GM19468 (cell line): ENCODE measurements around the gene R3HDM4.

ENCODE experiments used
- ATAC-seq: cut with Tn5 transposase; IDR thresholded peaks from one replicate; pipeline ENCODE4 v1.9.1; 2021; ENCODE audit warnings: mild to moderate bottlenecking, moderate library complexity, moderate number of reproducible peaks; ENCODE audit not compliant: unreplicated experiment; ENCODE audit errors: extremely low read depth

Gene R3HDM4

DNA sequence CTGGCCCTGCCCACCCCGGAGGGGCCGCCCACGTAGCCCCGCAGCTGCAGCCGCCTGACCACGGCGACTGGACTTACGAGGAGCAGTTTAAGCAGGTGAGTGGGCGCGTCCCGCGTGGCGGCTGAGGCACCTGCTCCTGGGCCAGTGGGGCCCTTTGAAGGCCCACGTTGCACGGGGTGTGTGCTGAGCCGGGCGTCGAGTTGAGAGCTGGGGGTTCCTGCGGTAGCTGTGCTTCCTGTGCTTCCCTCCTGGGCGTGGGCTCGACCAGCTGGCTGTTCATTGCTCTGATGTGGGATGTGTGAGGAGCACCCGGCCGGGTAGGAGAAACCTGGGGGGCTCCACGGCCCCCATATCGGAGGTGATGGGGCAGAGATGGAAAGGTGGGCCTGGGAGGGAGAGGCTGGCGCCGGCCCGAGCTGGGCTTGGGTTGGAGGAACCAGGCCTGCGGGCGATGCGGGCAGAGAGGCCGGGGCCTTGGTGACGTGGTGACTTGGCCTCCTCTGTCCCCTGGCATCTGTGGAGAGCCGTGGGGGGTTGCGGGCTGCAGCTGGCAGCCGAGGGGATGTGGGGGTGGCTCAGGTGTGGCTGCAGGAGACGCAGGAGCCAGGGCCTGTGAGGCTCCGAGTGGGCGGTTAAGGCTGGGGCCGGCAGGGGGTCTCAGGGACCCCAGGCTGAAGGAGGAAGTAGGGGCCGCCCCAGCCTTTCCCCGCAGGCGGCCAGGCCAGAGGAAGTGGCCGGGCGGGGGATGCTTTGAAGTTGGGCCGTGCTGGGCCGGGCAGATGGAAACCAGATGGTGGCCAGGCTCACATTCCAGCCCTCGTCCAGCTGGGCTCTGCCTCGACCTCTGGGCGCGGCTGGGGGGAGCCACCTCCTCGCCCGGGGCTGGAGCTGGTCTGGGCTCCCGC lies 19.9 kb upstream of the R3HDM4 start:
- ATAC-seq = no peak

DNA sequence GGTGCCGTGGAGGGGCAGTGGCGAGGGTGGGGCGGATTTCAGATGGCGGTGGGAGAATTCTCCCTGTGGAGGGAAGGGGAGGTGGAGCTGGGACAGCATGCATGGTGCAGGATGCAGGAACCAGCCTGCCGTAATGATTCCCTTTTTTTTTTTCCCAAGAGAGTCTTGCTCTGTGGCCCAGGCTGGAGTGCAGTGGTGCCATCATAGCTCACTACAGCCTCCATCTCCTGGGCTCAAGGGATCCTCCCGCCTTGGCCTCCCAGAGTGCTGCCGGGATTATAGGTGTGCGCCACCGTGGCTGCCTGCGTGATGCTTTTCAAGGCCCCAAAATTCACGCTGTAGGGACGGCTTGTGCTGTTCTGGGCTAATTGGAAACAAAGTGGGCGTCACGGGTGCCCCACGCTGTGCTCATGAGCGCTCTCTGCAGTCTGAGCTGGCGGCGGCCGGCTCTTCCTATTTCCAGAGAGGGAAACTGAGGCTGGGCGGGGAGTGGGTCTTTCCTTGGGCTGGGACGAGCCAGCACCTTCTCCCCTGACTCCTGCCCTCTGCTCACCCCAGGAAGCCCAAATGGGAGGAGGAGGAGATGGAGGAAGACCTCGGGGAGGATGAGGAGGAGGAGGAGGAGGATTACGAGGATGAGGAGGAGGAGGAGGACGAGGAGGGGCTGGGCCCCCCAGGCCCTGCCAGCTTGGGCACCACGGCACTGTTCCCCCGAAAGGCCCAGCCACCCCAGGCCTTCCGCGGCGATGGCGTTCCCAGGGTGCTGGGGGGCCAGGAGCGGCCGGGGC lies 19.0 kb upstream of the R3HDM4 start:
- no peak for ATAC-seq

DNA sequence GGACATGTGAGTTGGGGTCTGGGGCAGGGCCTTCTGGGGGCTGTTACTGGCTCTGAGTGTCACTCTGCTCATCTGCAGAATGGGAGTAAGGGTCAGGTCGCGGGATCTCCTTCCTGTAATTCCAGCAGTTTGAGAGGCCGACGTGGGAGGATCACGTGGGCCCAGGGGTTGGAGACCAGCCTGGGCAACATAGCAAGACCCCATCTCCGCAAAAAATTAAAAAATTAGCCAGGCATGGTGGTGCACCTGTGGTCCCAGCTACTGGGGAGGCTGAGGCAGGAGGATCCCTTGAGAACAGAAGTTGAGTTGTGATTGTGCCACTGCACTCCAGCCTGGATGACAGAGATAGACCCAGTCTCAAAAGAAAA lies 16.9 kb upstream of the R3HDM4 start:
- ATAC-seq = no peak

DNA sequence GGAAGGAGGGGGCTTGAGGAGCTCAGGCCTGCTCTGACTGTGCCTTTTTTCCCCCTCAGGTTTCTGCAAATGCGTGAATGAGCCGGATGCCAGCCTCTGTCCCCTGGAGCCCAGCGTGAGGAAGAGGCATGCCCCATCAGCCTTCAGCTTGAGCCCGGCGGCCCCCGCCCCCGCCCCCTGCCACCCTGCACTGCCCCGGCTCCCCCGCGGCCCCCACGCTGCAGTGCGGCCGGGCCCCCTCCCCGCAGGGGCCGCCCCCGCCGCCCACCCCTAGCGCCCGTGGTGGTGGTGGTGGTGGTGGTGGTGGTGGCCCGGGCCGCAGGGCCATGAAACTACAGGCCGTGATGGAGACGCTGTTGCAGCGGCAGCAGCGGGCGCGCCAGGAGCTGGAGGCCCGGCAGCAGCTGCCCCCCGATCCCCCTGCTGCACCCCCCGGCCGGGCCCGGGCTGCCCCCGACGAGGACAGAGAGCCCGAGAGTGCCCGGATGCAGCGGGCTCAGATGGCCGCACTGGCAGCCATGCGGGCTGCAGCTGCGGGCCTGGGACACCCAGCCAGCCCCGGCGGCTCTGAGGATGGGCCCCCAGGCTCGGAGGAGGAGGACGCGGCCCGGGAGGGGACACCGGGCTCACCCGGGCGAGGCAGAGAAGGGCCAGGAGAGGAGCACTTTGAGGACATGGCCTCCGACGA lies 16.3 kb upstream of the R3HDM4 start:
- no peak for ATAC-seq

DNA sequence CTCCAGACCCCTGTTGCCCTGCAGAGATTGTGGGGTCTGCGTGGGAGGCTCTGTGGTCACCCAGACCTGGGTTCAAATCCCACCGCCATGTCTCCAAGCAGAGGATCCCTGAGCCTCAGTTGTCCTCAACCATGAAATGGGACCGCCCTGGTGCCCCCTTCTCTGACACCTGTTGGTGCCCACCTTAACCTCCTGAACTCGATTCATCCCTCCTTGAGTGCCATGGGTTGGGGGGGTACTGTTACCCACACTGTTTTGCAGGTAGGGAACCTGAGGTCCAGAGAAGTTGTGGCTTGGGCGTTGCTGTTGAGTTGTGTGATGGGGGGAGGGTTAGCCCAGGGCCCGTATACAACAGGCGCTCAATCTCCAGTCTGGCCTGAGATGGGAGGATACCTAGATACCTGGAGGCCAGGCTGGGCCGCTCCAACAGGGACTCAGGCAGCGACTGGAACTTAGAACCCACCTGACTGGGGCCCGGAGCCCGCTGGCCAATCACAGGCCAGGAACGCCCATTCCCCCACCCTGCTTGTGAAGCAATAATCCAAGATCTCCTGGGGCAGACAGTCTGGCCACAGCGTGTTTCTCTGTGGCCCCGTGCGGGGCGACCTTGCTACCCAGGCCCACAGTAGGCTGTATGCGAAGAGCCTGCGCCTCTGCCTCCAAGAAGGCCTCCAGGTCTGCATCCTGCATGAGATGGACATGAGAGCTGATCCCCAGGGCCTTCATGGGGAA lies 15.6 kb upstream of the R3HDM4 start:
- no peak for ATAC-seq

DNA sequence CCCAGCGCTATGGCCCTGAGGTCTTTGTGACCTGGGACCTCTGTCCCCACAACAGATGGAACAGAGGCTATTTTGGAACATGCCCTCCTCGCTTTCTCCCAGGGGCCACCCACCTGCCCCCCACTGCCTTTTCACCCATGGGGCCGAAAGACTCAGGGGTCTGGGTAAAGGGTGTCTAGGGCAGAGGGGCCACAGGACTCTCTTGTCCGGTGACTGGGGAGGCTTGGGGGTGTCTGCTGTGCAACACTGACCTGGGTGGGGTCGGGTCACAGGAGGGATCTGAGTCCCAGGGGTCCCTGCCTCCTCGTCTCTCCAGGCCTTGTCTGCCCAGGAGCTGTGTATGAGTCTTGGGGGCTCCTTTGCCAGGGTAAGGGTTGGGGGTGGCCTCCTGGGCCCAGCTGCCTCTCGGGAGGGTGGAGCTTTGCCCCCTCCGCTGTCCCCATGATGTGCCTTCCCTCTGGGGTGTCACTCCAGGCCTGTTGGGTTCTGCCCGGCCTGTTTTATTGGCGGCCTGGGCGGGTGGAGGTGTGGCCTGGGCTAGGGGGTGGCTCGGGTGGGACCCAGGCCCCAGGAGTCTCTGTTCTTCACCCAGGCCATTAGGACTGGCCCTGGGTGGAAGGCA lies 14.9 kb upstream of the R3HDM4 start:
- ATAC-seq = no peak

DNA sequence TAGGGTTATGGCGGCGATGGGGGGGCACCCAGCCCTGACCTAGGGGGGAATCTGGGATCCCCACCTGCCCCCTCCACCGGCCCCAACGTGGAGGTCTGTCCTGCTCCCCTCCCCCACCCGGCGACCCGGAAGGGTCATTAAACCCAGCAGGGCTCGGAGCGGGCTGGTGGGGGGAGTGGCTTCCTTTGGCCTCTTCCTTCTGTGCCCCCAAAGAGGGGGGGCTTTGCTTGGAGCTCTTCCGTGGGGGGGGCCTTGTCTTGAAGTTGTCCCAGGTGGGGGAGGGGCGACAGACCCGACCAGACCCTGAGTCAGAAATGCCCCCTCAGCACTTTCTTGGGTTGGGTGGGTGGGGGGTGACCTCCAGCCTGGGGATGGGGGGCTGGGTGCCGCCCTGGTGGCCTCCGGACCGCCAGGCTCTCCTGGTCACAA lies 14.3 kb upstream of the R3HDM4 start:
- no peak for ATAC-seq

DNA sequence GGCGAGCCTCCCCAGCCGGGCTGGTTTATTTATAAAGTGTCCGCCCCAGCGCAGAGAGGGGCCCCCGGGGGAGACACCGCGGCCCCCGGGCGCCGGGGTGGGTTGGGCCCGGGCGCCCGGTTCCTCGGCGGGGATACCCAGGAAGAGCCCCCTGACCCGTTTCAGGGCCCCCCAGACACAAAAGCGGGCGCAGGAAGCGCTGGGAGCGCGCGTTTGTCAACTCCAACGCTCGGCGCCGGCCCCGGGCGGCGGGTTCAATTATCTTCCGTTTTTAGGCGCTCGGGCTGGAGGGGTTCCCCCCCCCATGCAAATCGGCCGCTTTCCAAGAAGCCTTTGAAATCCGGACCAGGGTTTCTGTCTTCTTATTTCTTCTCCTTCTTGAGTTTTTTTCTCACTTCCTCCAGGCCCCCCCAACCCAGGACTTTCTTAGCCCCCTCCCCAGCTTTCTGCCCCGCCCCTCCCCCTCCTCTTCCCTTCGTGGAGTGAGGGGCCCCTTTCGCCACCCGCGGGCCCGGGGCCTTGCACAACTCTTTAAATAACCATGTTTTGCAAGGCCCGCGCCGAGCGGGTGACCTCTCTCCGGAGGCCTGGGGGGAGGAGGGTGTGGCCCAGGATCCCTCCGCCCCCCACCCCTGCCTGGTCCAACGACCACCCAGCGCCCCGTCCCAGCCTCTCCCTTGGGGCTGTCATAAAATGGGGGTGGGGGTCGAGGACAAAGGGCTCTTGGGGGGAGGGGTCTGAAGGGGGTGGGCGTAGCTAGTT lies 13.8 kb upstream of the R3HDM4 start:
- no peak for ATAC-seq

DNA sequence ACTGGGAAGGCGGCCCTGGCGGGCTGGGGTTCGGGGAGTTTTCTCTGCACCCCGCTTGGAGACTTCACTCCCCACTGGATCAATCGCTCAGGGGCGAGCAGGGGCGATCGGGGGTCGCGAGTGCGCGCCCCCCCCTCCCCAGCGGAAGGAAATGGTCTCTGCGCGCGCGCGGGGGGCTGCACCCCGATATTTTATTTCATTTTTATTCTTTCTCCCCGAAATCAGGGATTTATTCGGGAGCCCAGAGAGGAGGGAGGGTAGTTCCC lies 13.2 kb upstream of the R3HDM4 start:
- no peak for ATAC-seq

DNA sequence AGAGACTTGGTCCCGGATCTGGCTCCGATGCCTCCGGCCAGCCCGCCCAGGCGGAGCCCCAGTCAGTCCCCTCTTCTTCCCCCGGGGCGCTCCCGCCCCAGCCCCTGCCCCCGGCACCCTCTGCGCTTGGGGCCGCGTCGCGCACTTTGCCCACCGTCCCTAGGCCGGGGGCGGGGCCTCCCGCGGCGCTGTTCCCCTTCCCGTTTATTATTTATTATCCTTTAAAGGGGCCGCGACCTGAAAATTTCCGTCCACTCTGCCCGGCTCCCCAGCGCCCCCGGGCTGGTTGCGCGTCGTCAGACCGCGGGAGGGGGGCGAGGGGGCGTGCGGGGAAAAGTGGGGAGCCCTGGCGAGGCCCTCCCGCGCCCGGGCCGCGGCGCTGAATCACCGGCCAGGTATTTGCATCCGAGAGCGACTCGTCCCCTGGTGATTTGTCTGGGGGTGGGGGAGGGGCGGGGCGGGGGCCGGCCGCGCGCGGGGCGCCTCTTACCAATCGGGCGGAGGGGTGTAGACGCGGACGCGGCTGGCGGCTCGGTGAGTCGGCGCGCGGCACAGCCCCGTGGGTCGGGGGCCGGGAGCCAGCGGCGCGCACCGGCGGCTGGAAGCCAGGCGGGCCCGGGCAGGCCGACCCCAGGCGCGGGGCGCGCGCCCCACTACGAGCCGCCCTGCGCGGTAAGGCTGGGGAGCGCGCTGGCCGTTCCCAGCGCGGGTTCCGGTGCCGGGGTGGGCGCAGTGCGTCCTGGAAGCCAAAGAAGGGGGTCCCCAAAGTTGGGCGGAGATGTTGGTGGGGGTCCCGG lies 12.7 kb upstream of the R3HDM4 start, which contains the start of gene ARID3A:
TSS of gene ARID3A (plus strand) at position 510 of the 797 bp plus-strand sequence. CDS start 3,494 bp downstream, outside the sequence.
- no peak for ATAC-seq

DNA sequence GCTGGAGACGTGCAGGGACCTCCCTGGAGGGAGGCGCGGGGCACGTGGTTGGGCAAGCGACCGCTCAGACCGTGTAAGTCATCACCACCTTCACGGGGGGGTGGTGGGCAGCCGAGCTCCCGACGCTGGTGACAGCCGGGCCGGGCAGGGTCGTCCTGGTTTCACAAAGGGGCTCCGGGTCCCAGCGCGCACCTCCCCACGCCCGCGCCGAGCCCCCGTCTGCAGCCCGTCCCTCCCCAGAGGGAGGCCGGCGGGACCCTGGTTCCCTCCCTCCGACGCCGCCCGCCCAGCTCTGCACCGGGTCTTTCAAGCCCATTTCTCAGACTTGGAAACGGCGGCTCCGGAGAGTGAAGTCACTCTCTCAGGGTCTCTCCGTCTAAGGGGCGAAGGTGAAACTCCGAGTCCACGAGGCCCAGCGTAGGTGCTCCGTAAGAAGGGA lies 12.1 kb upstream of the R3HDM4 start:
- no peak for ATAC-seq

DNA sequence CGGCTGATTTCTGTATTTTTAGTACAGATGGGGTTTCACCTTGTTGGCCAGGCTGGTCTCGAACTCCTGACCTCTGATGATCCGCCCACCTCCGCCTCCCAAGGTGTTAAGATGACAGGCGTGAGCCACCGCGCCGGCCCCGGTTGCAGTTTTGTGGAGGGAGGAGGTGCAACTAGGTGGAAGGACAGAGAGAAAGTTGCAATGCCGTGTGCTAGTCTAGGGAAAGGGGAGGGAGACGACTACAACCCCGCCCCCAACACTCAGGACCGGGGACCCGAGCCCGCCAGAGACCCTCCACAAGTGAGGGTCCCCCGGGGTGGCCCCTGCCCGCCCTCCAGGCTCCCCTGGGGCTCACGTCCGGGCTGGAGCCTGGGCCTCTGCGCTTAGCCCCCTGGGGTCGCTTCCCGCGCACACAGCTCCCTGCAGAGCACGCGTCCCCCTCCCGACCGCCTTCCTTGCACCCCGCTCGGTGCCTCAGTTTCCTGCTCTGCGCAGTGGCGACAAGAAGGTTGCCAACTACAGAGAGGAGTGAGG lies 11.6 kb upstream of the R3HDM4 start:
- no peak for ATAC-seq

DNA sequence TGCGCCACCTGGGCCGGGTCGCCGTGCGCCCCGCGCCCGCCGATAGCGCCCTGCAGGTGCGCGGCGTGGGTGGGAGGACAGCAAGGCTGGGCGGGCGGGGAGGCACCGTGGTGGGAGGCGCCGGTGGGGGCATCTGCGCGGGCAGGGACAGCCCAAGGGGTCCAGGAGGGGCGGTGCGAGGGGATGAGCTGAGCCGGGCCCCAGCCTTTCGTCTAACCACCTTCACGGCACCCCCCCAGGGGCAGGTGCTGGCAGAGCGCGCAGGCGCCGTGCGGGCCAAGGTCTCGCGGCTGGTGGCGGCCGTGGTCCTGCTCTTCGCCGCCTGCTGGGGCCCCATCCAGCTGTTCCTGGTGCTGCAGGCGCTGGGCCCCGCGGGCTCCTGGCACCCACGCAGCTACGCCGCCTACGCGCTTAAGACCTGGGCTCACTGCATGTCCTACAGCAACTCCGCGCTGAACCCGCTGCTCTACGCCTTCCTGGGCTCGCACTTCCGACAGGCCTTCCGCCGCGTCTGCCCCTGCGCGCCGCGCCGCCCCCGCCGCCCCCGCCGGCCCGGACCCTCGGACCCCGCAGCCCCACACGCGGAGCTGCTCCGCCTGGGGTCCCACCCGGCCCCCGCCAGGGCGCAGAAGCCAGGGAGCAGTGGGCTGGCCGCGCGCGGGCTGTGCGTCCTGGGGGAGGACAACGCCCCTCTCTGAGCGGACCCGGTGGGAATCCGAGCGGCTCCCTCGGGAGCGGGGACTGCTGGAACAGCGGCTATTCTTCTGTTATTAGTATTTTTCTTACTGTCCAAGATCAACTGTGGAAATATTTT lies 7.2 kb upstream of the R3HDM4 start:
- no peak for ATAC-seq

DNA sequence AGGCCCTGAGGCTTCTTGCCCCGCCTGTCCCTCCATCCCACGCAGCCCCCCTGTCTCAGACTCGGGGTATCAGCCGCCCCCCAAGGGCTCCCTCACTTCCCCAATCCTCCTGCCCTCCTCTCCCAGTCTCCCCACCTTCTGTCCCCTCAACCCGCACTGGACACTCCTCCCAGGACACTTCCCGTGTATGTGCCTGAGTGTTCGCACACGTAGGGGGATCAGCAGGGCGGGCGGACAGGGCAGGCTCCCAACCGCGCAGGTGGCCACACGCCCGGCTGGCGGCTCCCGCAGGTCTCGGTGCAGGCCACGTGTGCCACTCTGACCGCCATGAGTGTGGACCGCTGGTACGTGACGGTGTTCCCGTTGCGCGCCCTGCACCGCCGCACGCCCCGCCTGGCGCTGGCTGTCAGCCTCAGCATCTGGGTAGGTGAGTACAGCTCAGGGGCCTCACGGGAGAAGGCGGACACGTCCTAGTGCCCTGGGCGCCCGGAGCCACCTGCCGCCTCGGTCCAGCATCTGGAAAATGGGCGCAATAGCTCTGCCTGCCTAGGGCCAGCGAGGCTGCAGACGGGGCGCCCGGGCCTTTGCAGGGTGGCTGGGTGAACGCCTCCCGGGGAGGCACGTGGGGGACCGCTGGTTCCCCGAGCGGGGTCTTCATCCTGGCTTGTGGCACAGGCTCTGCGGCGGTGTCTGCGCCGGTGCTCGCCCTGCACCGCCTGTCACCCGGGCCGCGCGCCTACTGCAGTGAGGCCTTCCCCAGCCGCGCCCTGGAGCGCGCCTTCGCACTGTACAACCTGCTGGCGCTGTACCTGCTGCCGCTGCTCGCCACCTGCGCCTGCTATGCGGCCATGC lies 6.4 kb upstream of the R3HDM4 start:
- ATAC-seq = no peak

DNA sequence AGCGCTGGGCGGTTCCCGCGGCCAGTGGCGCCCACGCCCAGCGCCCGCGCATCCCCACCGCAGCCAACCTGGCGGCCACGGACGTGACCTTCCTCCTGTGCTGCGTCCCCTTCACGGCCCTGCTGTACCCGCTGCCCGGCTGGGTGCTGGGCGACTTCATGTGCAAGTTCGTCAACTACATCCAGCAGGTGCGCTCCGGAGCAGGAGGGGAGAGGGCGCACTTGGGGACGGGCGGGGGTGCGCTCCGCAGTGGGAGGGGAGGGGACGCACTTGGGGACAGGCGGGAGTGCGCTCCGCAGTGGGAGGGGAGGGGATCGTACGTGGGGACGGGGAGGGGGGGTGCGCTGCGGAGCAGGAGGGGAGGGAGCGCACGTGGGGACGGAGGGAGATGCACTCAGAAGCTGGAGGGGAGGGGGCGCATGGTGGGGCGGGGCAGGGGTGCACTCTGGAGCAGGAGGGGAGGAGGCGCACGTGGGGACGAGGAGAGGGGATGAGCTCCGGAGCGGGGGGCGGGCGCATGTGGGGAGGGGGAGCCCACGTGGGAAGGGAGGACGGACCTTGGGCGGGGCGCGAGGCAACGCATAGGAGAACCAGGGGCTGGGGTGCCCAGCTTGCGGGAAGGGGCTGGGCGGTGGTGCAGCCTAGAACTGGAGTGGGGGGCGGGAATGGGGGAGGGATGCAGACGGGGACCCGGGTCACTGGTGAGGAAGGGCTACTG lies 5.6 kb upstream of the R3HDM4 start:
- ATAC-seq = no peak

DNA sequence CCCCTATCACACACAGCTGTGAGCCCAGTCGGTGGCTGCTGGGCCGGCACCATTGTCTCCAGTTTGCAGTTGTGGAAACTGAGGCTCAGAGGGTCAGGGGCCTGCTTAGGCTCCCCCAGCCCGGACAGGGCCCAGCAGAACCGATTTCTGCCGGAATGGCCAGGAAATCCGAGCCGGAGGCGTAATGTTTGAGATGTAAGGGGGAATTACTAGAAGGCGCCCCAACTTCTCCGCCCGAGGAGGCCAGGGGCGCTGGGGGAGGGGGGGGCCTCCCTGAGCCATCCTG lies 5.1 kb upstream of the R3HDM4 start:
- ATAC-seq = no peak
